Peyer's patch (tissue), 4 donors: ENCODE results near the gene THRAP3. TPM values are rescaled to one million over a fixed set of nuclear protein-coding genes. Genes with fewer than 3 reads are reported as not detected.

Source experiments
- DNase-seq, 3 donors: peaks; one replicate each; pipeline ENCODE4 v3.0.0-alpha.2; 2017 to 2019
- H3K27ac ChIP-seq, 4 donors: fragments of 200-600 bp; sonication (generic); one replicate each; pipeline ENCODE4 v1.5.1; 2016 to 2019
- H3K27me3 ChIP-seq, 2 donors: fragments of 200-600 bp; sonication (generic); one replicate each; pipeline ENCODE4 v1.5.1; 2019
- H3K36me3 ChIP-seq, 3 donors: fragments of 200-600 bp; sonication (generic); one replicate each; pipeline ENCODE4 v1.5.1; 2016 to 2019
- H3K4me1 ChIP-seq, 4 donors: fragments of 200-600 bp; sonication (generic); one replicate each; pipeline ENCODE4 v1.5.1; 2016 to 2019
- H3K4me3 ChIP-seq, 4 donors: fragments of 200-600 bp; sonication (generic); 1 replicate in 3 of 4; 2 replicates in 1 of 4; pipeline ENCODE4 v1.5.1; 2016 to 2019; ENCODE audit warnings: mild to moderate bottlenecking in 1 of 4
- H3K9me3 ChIP-seq, 4 donors: fragments of 200-600 bp; sonication (generic); one replicate each; pipeline ENCODE4 v1.5.1; 2016 to 2019; ENCODE audit warnings: mild to moderate bottlenecking in 1 of 4
- POLR2A ChIP-seq, 2 donors: fragments of 450-650 bp; IDR thresholded peaks; one replicate each; pipeline ENCODE4 v1.5.1; 2017; ENCODE audit warnings: antibody characterized with exemption in 2 of 2, mild to moderate bottlenecking in 2 of 2, moderate library complexity in 2 of 2
- total RNA-seq, 4 donors: library from RNA; depleted of rRNA; stranded (reverse); fragments of >200 nt; gene quantifications; one replicate each; pipeline ENCODE4 v1.1.0, GENCODE V29; 2016
- TF ChIP-seq, protein P1 (sequence below), 6 experiments: fragments of 450-650 bp in 4 of 6; fragments of 200-600 bp in 2 of 6; sonication (generic) in 1 of 6; IDR thresholded peaks; one replicate each; pipeline ENCODE4 v1.5.1; 2017 to 2019; ENCODE audit warnings: antibody characterized with exemption in 6 of 6, mild to moderate bottlenecking in 3 of 6, moderate library complexity in 1 of 6

The THRAP3 gene
- total RNA-seq, 4 donors from 2014 or later, result 49.5 to 99.0 (median 64.4) TPM

GRCh38 chr1:36298640-36299039, 74.4 kb downstream of the THRAP3 start:
- peaks cover 0 to 14% (median 0%) of the 10 kb centered on the region in 4 donors for H3K4me1 ChIP-seq
- TF ChIP-seq, protein P1, sequence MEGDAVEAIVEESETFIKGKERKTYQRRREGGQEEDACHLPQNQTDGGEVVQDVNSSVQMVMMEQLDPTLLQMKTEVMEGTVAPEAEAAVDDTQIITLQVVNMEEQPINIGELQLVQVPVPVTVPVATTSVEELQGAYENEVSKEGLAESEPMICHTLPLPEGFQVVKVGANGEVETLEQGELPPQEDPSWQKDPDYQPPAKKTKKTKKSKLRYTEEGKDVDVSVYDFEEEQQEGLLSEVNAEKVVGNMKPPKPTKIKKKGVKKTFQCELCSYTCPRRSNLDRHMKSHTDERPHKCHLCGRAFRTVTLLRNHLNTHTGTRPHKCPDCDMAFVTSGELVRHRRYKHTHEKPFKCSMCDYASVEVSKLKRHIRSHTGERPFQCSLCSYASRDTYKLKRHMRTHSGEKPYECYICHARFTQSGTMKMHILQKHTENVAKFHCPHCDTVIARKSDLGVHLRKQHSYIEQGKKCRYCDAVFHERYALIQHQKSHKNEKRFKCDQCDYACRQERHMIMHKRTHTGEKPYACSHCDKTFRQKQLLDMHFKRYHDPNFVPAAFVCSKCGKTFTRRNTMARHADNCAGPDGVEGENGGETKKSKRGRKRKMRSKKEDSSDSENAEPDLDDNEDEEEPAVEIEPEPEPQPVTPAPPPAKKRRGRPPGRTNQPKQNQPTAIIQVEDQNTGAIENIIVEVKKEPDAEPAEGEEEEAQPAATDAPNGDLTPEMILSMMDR (IDR thresholded peaks at IDR 0.05), result no peak
- TF ChIP-seq POLR2A (IDR thresholded peaks at IDR 0.05), result no peak
- DNase-seq, result peak in 1 of 3 donors; percentile 37
- H3K27me3 ChIP-seq, result no peaks in the 10 kb centered on the region
- H3K4me3 ChIP-seq, result no peak overlapping the region
- no peak overlapping the region for H3K27ac ChIP-seq
- no peaks in the 10 kb centered on the region for H3K9me3 ChIP-seq
- H3K36me3 ChIP-seq, result peaks cover 0 to 80% (median 0%) of the 10 kb centered on the region in 3 donors

DNA sequence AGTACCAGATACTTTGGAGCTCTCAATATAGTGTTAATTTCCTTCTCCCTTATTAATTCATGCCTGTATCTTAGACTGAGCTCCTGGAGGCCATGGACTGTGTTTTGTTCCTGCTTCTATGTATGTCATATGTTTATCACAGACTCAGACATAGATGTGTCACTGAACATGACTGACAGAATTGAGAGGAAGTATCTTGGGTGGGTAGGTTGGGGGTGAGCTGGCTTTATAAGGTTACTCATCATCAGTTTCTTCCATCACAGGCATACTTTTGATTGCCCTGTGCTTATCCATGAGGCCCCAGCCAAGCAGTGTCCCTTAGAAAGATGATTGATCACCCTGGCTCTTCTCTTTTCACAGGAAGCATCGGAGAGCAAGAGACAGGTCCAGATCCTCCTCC, 76.3 kb downstream of the THRAP3 start:
- Histone ChIP-seq H3K4me3 (no peak overlapping the region), H3K9me3 (no peaks in the 10 kb centered on the region), H3K4me1 (peaks cover 0 to 14% (median under 1%) of the 10 kb centered on the region in 4 donors), H3K36me3 (peaks cover 0 to 72% (median 0%) of the 10 kb centered on the region in 3 donors), H3K27ac (peak overlapping the region in 3 of 4 donors; percentile 32 to 86 (median 62)), H3K27me3 (no peaks in the 10 kb centered on the region)
- peak in 1 of 3 donors; percentile 40 for DNase-seq
- no peak for TF ChIP-seq POLR2A (IDR thresholded peaks at IDR 0.05)
- TF ChIP-seq, protein P1 (IDR thresholded peaks at IDR 0.05), result no peak

- TF ChIP-seq, protein P1 (IDR thresholded peaks at IDR 0.05), result no peak
- no peak for TF ChIP-seq POLR2A (IDR thresholded peaks at IDR 0.05)
- no peak for DNase-seq
- H3K9me3 ChIP-seq, result no peaks in the 10 kb centered on the region
- H3K4me1 ChIP-seq, result peaks cover 3 to 21% (median 5%) of the 10 kb centered on the region in 4 donors
- H3K27me3 ChIP-seq, result no peaks in the 10 kb centered on the region
- H3K27ac ChIP-seq, result peak overlapping the region in 3 of 4 donors; percentile 32 to 86 (median 62)
- no peak overlapping the region for H3K4me3 ChIP-seq
- peaks cover 0 to 70% (median 0%) of the 10 kb centered on the region in 3 donors for H3K36me3 ChIP-seq
These were observed 77.0 kb downstream of the THRAP3 start for GRCh38 chr1:36301220-36301619.

GRCh38 chr1:36303244-36303643, 79.0 kb downstream of the THRAP3 start:
- no peak for DNase-seq
- no peak overlapping the region for H3K4me3 ChIP-seq
- no peaks in the 10 kb centered on the region for H3K9me3 ChIP-seq
- H3K27ac ChIP-seq, result no peak overlapping the region
- H3K36me3 ChIP-seq, result peaks cover 0 to 50% (median 0%) of the 10 kb centered on the region in 3 donors
- H3K27me3 ChIP-seq, result no peaks in the 10 kb centered on the region
- TF ChIP-seq, protein P1 (IDR thresholded peaks at IDR 0.05), result no peak
- TF ChIP-seq POLR2A (IDR thresholded peaks at IDR 0.05), result no peak
- peaks cover 5 to 28% (median 7%) of the 10 kb centered on the region in 4 donors for H3K4me1 ChIP-seq

DNA sequence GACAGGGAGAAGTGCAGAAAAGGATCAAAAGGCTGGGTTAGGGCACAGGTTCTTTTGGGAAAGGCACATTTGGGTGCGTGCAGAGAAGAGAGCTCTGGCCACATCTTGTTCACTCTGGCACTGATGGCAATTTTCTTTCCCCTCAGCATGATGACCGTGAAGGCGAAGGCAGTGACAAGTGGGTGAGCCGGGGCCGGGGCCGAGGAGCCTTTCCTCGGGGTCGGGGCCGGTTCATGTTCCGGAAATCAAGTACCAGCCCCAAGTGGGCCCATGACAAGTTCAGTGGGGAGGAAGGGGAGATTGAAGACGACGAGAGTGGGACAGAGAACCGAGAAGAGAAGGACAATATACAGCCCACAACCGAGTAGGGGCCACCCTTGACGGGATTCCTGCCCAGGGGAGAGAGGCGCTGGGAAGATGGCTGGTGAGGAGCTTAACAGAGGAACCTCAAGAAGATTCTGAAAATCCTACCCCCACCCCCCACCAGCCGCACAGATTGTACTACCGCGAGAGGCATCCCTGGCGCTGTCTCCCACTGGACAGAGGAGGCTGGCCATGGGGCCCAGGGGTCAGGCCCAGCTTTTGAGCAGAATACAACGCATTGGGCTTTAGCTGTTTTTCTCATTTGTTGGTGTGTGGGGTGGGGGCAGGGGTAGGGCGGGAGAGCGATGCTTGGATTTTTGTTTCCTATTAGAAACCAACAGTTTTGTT, 79.6 kb downstream of the THRAP3 start:
- no peak for TF ChIP-seq POLR2A (IDR thresholded peaks at IDR 0.05)
- TF ChIP-seq, protein P1 (IDR thresholded peaks at IDR 0.05), result no peak
- Histone ChIP-seq H3K27ac (no peak overlapping the region), H3K9me3 (no peaks in the 10 kb centered on the region), H3K27me3 (no peaks in the 10 kb centered on the region), H3K4me1 (peaks cover 5 to 28% (median 7%) of the 10 kb centered on the region in 4 donors), H3K36me3 (peaks cover 0 to 44% (median 0%) of the 10 kb centered on the region in 3 donors), H3K4me3 (no peak overlapping the region)
- DNase-seq, result peak in 1 of 3 donors; percentile 44
